ENCODE data around the gene GMPS. TPM values are rescaled to one million over a fixed set of nuclear protein-coding genes. Genes with fewer than 3 reads are reported as not detected.
"Not testable (repeated sequence)": the region's sequence is repeated elsewhere in the genome, so short reads cannot be mapped to it uniquely, and the experiment has no call there.

GMPS gene
- polyA plus RNA-seq, 3 donors, result 14.3 to 43.4 (median 27.4) TPM

GRCh38 chr3:155846119-155846518 is 24.3 kb upstream of the GMPS start:
- H3K27ac Mint-ChIP-seq, result peak overlapping the region in 1 of 7 donors; percentile 22
- no peak overlapping the region for H3K9ac ChIP-seq (ENCODE audit: insufficient read depth, low read length, poor library complexity, severe bottlenecking)

GRCh38 chr3:155847993-155848392 is 22.5 kb upstream of the GMPS start:
- Mint-ChIP-seq H3K27ac (peak overlapping the region in 4 of 7 donors; percentile 4 to 42 (median 20)), H3K27me3 (ENCODE audit: low read depth in 3 of 3) (no peaks in the 10 kb centered on the region), H3K4me3 (no peak overlapping the region), H3K4me1 (peaks cover 59% of the 10 kb centered on the region), H3K36me3 (peaks cover 6 to 29% of the 10 kb centered on the region in 2 donors), H3K9me3 (no peaks in the 10 kb centered on the region)
- peaks cover 62% of the 10 kb centered on the region for H4K20me1 ChIP-seq (ENCODE audit: insufficient read depth, low read length)
- peaks cover 89% of the 10 kb centered on the region for H3K79me2 ChIP-seq (ENCODE audit: insufficient read depth, low read length)
- TF ChIP-seq CTCF (IDR thresholded peaks at IDR 0.05), result no peak
- H3K27me3 ChIP-seq (ENCODE audit: control insufficient read depth in 2 of 2, insufficient read depth in 2 of 2, low read length in 2 of 2), result no peaks in the 10 kb centered on the region
- no peak overlapping the region for H3K27ac ChIP-seq (ENCODE audit: low read depth in 1 of 2, low read length in 2 of 2)
- H3K36me3 ChIP-seq (replicated peaks in 1 of 2; ENCODE audit: control insufficient read depth in 1 of 2, insufficient read depth in 2 of 2, low read length in 2 of 2), result peaks cover 0 to 12% of the 10 kb centered on the region in 2 donors
- peaks cover 26 to 27% of the 10 kb centered on the region in 2 donors for H3K4me1 ChIP-seq (ENCODE audit: control insufficient read depth in 1 of 2, insufficient read depth in 2 of 2, low read length in 2 of 2)
- H3K9ac ChIP-seq (ENCODE audit: insufficient read depth, low read length, poor library complexity, severe bottlenecking), result no peak overlapping the region
- no peak overlapping the region for H3K4me3 ChIP-seq (replicated peaks in 1 of 3; ENCODE audit: low read depth in 2 of 3, low read length in 3 of 3)
- H2AFZ ChIP-seq (ENCODE audit: insufficient read depth, low read depth, low read length, poor library complexity, severe bottlenecking), result no peak overlapping the region
- H3K9me3 ChIP-seq (replicated peaks in 1 of 2; ENCODE audit: control insufficient read depth in 1 of 2, insufficient read depth in 1 of 2, low read length in 2 of 2), result no peaks in the 10 kb centered on the region
- intact Hi-C loops (cut with micrococcal nuclease), result no loop called here
- H3K4me2 ChIP-seq (replicated peaks; ENCODE audit: extremely low read depth, low read length, poor library complexity, severe bottlenecking), result no peak overlapping the region
- no peak for DNase-seq
- no CpG with 5 or more reads among the region's 3 CpGs for WGBS (ENCODE audit: insufficient coverage)

More at GRCh38 chr3:155846119-155846518, 24.3 kb upstream of the GMPS start:
- peaks cover 8 to 9% of the 10 kb centered on the region in 2 donors for H3K4me1 ChIP-seq (ENCODE audit: control insufficient read depth in 1 of 2, insufficient read depth in 2 of 2, low read length in 2 of 2)
- Mint-ChIP-seq H3K9me3 (no peaks in the 10 kb centered on the region), H3K4me3 (no peak overlapping the region), H3K27me3 (ENCODE audit: low read depth in 3 of 3) (no peaks in the 10 kb centered on the region), H3K36me3 (peaks cover 7 to 27% of the 10 kb centered on the region in 2 donors), H3K4me1 (peaks cover 40% of the 10 kb centered on the region)
- no peak overlapping the region for H3K4me2 ChIP-seq (replicated peaks; ENCODE audit: extremely low read depth, low read length, poor library complexity, severe bottlenecking)
- H3K9me3 ChIP-seq (replicated peaks in 1 of 2; ENCODE audit: control insufficient read depth in 1 of 2, insufficient read depth in 1 of 2, low read length in 2 of 2), result no peaks in the 10 kb centered on the region
- no peak overlapping the region for H2AFZ ChIP-seq (ENCODE audit: insufficient read depth, low read depth, low read length, poor library complexity, severe bottlenecking)
- peaks cover 76% of the 10 kb centered on the region for H3K79me2 ChIP-seq (ENCODE audit: insufficient read depth, low read length)
- H3K36me3 ChIP-seq (replicated peaks in 1 of 2; ENCODE audit: control insufficient read depth in 1 of 2, insufficient read depth in 2 of 2, low read length in 2 of 2), result peaks cover 0 to 12% of the 10 kb centered on the region in 2 donors
- no peaks in the 10 kb centered on the region for H3K27me3 ChIP-seq (ENCODE audit: control insufficient read depth in 2 of 2, insufficient read depth in 2 of 2, low read length in 2 of 2)
- no peak overlapping the region for H3K4me3 ChIP-seq (replicated peaks in 1 of 3; ENCODE audit: low read depth in 2 of 3, low read length in 3 of 3)
- no peak for DNase-seq
- peaks cover 51% of the 10 kb centered on the region for H4K20me1 ChIP-seq (ENCODE audit: insufficient read depth, low read length)
- WGBS (ENCODE audit: insufficient coverage), result 100% methylated on average over 1 of the region's 3 CpGs
- TF ChIP-seq CTCF (IDR thresholded peaks at IDR 0.05), result no peak
- intact Hi-C loops (cut with micrococcal nuclease), result no loop called here
- H3K27ac ChIP-seq (ENCODE audit: low read depth in 1 of 2, low read length in 2 of 2), result no peak overlapping the region

GRCh38 chr3:155849404-155849803 is 21.0 kb upstream of the GMPS start:
- H2AFZ ChIP-seq (ENCODE audit: insufficient read depth, low read depth, low read length, poor library complexity, severe bottlenecking); DNase-seq; H3K27me3 ChIP-seq (ENCODE audit: control insufficient read depth in 2 of 2, insufficient read depth in 2 of 2, low read length in 2 of 2); H3K27me3 Mint-ChIP-seq (ENCODE audit: low read depth in 3 of 3); intact Hi-C loops (cut with micrococcal nuclease); H3K4me2 ChIP-seq (replicated peaks; ENCODE audit: extremely low read depth, low read length, poor library complexity, severe bottlenecking); H3K9me3 Mint-ChIP-seq; H3K27ac ChIP-seq (ENCODE audit: low read depth in 1 of 2, low read length in 2 of 2); H3K9me3 ChIP-seq (replicated peaks in 1 of 2; ENCODE audit: control insufficient read depth in 1 of 2, insufficient read depth in 1 of 2, low read length in 2 of 2); H3K9ac ChIP-seq (ENCODE audit: insufficient read depth, low read length, poor library complexity, severe bottlenecking); H3K4me3 ChIP-seq (replicated peaks in 1 of 3; ENCODE audit: low read depth in 2 of 3, low read length in 3 of 3): not testable (repeated sequence)
- Histone ChIP-seq H4K20me1 (ENCODE audit: insufficient read depth, low read length) (peaks cover 53% of the 10 kb centered on the region), H3K79me2 (ENCODE audit: insufficient read depth, low read length) (peaks cover 89% of the 10 kb centered on the region), H3K4me1 (ENCODE audit: control insufficient read depth in 1 of 2, insufficient read depth in 2 of 2, low read length in 2 of 2) (peaks cover 32 to 35% of the 10 kb centered on the region in 2 donors), H3K36me3 (replicated peaks in 1 of 2; ENCODE audit: control insufficient read depth in 1 of 2, insufficient read depth in 2 of 2, low read length in 2 of 2) (peaks cover 0 to 12% of the 10 kb centered on the region in 2 donors)
- H3K4me1 Mint-ChIP-seq, result peaks cover 60% of the 10 kb centered on the region
- no CpG with 5 or more reads among the region's 3 CpGs for WGBS (ENCODE audit: insufficient coverage)
- H3K27ac Mint-ChIP-seq, result peak overlapping the region in 2 of 7 donors; percentile 6 to 23
- H3K4me3 Mint-ChIP-seq, result peak overlapping the region in 1 of 2 donors; percentile 30
- peaks cover 6 to 29% of the 10 kb centered on the region in 2 donors for H3K36me3 Mint-ChIP-seq

All from CD14-positive monocyte (primary cell).